ENCODE results near the gene TPCN2. TPM values are rescaled to one million over a fixed set of nuclear protein-coding genes. Genes with fewer than 3 reads are reported as not detected.

TPCN2 gene
- total and polyA plus RNA-seq, 4 donors = 6.4 to 20.8 (median 12.1) TPM

DNA sequence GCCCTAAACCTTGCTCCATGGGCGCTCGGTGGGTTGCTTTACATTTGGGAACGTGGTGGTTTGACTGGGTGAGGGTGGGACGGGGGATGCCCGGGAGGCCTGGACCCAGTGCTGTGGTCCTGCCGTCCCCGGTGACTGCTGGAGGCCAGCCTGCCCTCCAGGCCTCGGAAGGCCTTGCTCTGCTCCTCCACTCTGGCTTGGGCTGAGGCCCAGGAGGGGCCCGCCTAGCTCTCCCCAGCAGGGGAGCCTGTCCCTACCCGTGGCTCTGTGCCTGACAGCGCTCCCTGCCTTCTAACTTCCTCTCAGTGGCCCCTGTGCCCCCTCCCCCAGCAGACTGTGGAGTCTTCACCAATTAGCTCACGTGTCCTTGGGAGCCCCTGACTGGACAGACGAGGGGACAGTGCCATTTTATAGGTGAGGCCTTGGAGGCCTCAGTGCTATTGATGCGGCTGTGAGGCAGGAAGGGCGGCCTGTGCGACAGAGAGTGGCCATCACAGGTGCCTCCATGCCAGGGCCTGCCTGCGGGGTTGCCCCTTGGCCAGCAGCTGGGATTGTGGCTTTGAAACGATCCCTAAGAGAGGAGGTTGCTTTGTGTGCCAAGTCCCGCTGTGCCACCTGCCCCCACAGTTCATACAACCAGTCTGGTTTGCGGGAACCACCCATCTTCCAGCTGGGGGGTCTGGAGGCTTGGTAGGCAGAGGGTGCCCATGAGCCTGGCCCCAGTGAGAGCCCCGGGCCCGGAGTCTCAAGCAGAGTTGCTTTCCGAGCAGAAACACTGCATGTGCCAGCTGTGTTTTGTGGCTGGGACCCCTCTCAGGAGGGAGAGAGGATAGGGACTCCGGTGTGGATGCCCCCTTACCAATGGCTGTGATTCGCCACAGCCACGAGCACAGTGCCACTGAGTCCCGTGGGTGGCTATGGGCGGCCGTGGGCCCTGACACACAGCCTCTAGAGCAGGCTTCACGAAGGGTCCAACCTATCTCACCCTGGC is 17.7 kb downstream of the TPCN2 start:
- no peak overlapping the region for H3K27ac ChIP-seq (ENCODE audit: low read depth in 1 of 2, low read length in 2 of 2)
- H3K9ac ChIP-seq (ENCODE audit: low read depth in 1 of 2, low read length in 2 of 2) = no peak overlapping the region
- no peak for TF ChIP-seq NR2F2 (IDR thresholded peaks at IDR 0.05)
- TF ChIP-seq RXRA (IDR thresholded peaks at IDR 0.05) = no peak
- TF ChIP-seq TAF1 (conservative IDR thresholded peaks at IDR 0.05) = no peak
- TF ChIP-seq, protein P1, sequence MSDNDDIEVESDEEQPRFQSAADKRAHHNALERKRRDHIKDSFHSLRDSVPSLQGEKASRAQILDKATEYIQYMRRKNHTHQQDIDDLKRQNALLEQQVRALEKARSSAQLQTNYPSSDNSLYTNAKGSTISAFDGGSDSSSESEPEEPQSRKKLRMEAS (IDR thresholded peaks at IDR 0.05) = no peak
- no peak for TF ChIP-seq ATF3 (IDR thresholded peaks at IDR 0.05)
- no peak for TF ChIP-seq ZBTB33 (IDR thresholded peaks at IDR 0.05)
- TF ChIP-seq, protein P2, sequence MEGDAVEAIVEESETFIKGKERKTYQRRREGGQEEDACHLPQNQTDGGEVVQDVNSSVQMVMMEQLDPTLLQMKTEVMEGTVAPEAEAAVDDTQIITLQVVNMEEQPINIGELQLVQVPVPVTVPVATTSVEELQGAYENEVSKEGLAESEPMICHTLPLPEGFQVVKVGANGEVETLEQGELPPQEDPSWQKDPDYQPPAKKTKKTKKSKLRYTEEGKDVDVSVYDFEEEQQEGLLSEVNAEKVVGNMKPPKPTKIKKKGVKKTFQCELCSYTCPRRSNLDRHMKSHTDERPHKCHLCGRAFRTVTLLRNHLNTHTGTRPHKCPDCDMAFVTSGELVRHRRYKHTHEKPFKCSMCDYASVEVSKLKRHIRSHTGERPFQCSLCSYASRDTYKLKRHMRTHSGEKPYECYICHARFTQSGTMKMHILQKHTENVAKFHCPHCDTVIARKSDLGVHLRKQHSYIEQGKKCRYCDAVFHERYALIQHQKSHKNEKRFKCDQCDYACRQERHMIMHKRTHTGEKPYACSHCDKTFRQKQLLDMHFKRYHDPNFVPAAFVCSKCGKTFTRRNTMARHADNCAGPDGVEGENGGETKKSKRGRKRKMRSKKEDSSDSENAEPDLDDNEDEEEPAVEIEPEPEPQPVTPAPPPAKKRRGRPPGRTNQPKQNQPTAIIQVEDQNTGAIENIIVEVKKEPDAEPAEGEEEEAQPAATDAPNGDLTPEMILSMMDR (IDR thresholded peaks at IDR 0.05; ENCODE audit: low read depth, low read length, missing input control) = no peak
- TF ChIP-seq, protein P3, sequence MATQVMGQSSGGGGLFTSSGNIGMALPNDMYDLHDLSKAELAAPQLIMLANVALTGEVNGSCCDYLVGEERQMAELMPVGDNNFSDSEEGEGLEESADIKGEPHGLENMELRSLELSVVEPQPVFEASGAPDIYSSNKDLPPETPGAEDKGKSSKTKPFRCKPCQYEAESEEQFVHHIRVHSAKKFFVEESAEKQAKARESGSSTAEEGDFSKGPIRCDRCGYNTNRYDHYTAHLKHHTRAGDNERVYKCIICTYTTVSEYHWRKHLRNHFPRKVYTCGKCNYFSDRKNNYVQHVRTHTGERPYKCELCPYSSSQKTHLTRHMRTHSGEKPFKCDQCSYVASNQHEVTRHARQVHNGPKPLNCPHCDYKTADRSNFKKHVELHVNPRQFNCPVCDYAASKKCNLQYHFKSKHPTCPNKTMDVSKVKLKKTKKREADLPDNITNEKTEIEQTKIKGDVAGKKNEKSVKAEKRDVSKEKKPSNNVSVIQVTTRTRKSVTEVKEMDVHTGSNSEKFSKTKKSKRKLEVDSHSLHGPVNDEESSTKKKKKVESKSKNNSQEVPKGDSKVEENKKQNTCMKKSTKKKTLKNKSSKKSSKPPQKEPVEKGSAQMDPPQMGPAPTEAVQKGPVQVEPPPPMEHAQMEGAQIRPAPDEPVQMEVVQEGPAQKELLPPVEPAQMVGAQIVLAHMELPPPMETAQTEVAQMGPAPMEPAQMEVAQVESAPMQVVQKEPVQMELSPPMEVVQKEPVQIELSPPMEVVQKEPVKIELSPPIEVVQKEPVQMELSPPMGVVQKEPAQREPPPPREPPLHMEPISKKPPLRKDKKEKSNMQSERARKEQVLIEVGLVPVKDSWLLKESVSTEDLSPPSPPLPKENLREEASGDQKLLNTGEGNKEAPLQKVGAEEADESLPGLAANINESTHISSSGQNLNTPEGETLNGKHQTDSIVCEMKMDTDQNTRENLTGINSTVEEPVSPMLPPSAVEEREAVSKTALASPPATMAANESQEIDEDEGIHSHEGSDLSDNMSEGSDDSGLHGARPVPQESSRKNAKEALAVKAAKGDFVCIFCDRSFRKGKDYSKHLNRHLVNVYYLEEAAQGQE (IDR thresholded peaks at IDR 0.05) = no peak
- TF ChIP-seq GABPA (IDR thresholded peaks at IDR 0.05 in 1 of 2, conservative IDR thresholded peaks at IDR 0.05 in 1 of 2) = no peak
- no peak for TF ChIP-seq HNF4A (conservative IDR thresholded peaks at IDR 0.05)
- no peak for TF ChIP-seq JUND (IDR thresholded peaks at IDR 0.05)
- TF ChIP-seq SP1 (IDR thresholded peaks at IDR 0.05) = no peak
- TF ChIP-seq FOXA2 (IDR thresholded peaks at IDR 0.05) = no peak
- TF ChIP-seq RAD21 (IDR thresholded peaks at IDR 0.05) = no peak
- no peak for TF ChIP-seq FOXA1 (IDR thresholded peaks at IDR 0.05)
- H3K36me3 ChIP-seq (ENCODE audit: control insufficient read depth in 4 of 4, insufficient read depth in 3 of 4, low read depth in 1 of 4, low read length in 3 of 4) = peaks cover 2 to 38% (median 18%) of the 10 kb centered on the region in 4 donors
- H3K4me3 ChIP-seq (ENCODE audit: low read depth in 1 of 3, low read length in 3 of 3) = no peak overlapping the region
- no peaks in the 10 kb centered on the region for H3K27me3 ChIP-seq (ENCODE audit: control insufficient read depth in 4 of 4, insufficient read depth in 4 of 4, low read length in 3 of 4)
- WGBS = 91% methylated on average over 30 of the region's 30 CpGs
- no peak for DNase-seq (ENCODE audit: low spot score)
- H3K9me3 ChIP-seq (ENCODE audit: control insufficient read depth in 4 of 4, low read length in 3 of 4) = no peaks in the 10 kb centered on the region
- no peaks in the 10 kb centered on the region for H3K4me1 ChIP-seq (ENCODE audit: control insufficient read depth in 4 of 4, insufficient read depth in 4 of 4, low read length in 3 of 4)
